KG1 (cell line): ENCODE measurements around the gene DGKB.

Source experiments
- DNase-seq: peaks from one replicate; lab custom pipeline; 2025; lab: John Stamatoyannopoulos, UW

DGKB gene

GRCh38 chr7:14760730-14761478, 141.6 kb downstream of the DGKB start:
- DNase-seq: no peak

GRCh38 chr7:14759785-14760184, 142.8 kb downstream of the DGKB start:
- no peak for DNase-seq

GRCh38 chr7:14754631-14755030, 147.9 kb downstream of the DGKB start:
- no peak for DNase-seq

- DNase-seq: no peak
Measured at GRCh38 chr7:14752301-14752700, 150.2 kb downstream of the DGKB start.

GRCh38 chr7:14751461-14751860, 151.1 kb downstream of the DGKB start:
- DNase-seq: peak; percentile 37

GRCh38 chr7:14748461-14748860, 154.1 kb downstream of the DGKB start:
- DNase-seq: no peak

GRCh38 chr7:14747701-14748100, 154.8 kb downstream of the DGKB start:
- no peak for DNase-seq

GRCh38 chr7:14745076-14745475, 157.5 kb downstream of the DGKB start:
- DNase-seq: no peak

GRCh38 chr7:14740606-14741005, 161.9 kb downstream of the DGKB start:
- no peak for DNase-seq

- DNase-seq: no peak
Measured at GRCh38 chr7:14739841-14740185, 162.7 kb downstream of the DGKB start.

- DNase-seq: no peak
Measured at GRCh38 chr7:14739168-14739840, 163.2 kb downstream of the DGKB start.

- DNase-seq: no peak
Measured at GRCh38 chr7:14738086-14738485, 164.5 kb downstream of the DGKB start.

GRCh38 chr7:14734839-14735321, 167.7 kb downstream of the DGKB start:
- no peak for DNase-seq

GRCh38 chr7:14720785-14721184, 181.8 kb downstream of the DGKB start:
- DNase-seq: no peak

- peak; percentile 4 for DNase-seq
Measured at GRCh38 chr7:14717816-14718215, 184.7 kb downstream of the DGKB start.

GRCh38 chr7:14717169-14717568, 185.4 kb downstream of the DGKB start:
- DNase-seq: no peak

- no peak for DNase-seq
Measured at GRCh38 chr7:14714161-14714728, 188.3 kb downstream of the DGKB start.

- DNase-seq: no peak
Measured at GRCh38 chr7:14698239-14698638, 204.3 kb downstream of the DGKB start.

GRCh38 chr7:14697684-14698083, 204.9 kb downstream of the DGKB start:
- no peak for DNase-seq

GRCh38 chr7:14691597-14692203, 210.9 kb downstream of the DGKB start:
- peak; percentile 42 for DNase-seq

GRCh38 chr7:14691034-14691433, 211.5 kb downstream of the DGKB start:
- DNase-seq: no peak

GRCh38 chr7:14690486-14690885, 212.1 kb downstream of the DGKB start:
- DNase-seq: no peak

GRCh38 chr7:14690075-14690474, 212.5 kb downstream of the DGKB start:
- no peak for DNase-seq
